ENCODE data around the gene ZDHHC7.

- no peak for TF ChIP-seq CTCF (IDR thresholded peaks at IDR 0.05)
- no peak for TF ChIP-seq POLR2A (IDR thresholded peaks at IDR 0.05)
These were observed 25.7 kb upstream of the ZDHHC7 start for GRCh38 chr16:85037050-85037410.

All from thyroid gland (tissue), 4 donors.